OCI-LY3 (cell line): ENCODE results near the gene ADGRD1.
"Not testable (repeated sequence)": the region's sequence is repeated elsewhere in the genome, so short reads cannot be mapped to it uniquely, and the experiment has no call there.

Experiments
- H2AFZ ChIP-seq: fragments of 200-600, 300-600 bp; shearing (Covaris generic); 2 replicates; pipeline ENCODE4 v1.6.0; 2014; ENCODE audit warnings: antibody characterized with exemption, low read depth, low read length
- H3K27ac ChIP-seq: fragments of 200-600, 300-600 bp; sonication (generic); 2 replicates; pipeline ENCODE4 v1.5.1; 2014; ENCODE audit warnings: mild to moderate bottlenecking, low read length, moderate library complexity, mixed read lengths
- H3K27me3 ChIP-seq: fragments of 200-600, 300-600 bp; sonication (generic); 2 replicates; pipeline ENCODE4 v1.6.1; 2014; ENCODE audit warnings: low read depth, low read length, mixed read lengths
- H3K36me3 ChIP-seq: fragments of 200-600, 300-600 bp; sonication (generic); replicated peaks from 2 replicates; pipeline ENCODE3; 2014; ENCODE audit warnings: low read depth, low read length, mixed read lengths
- H3K4me1 ChIP-seq: fragments of 300-600, 200-600 bp; sonication (generic); 2 replicates; pipeline ENCODE4 v1.6.1; 2014; ENCODE audit warnings: low read length, mixed read lengths
- H3K4me2 ChIP-seq: fragments of 200-600, 300-600 bp; sonication (generic); 2 replicates; pipeline ENCODE4 v1.6.1; 2014; ENCODE audit warnings: low read length, mixed read lengths
- H3K4me3 ChIP-seq: fragments of 300-600, 200-600 bp; sonication (generic); 2 replicates; pipeline ENCODE4 v1.5.1; 2014; ENCODE audit warnings: antibody characterized with exemption, mild to moderate bottlenecking, low read length, moderate library complexity
- H3K79me2 ChIP-seq: fragments of 300-600, 200-600 bp; shearing (Covaris generic); 2 replicates; pipeline ENCODE4 v1.6.1; 2014; ENCODE audit warnings: mild to moderate bottlenecking, low read length, mixed read lengths
- H3K9ac ChIP-seq: fragments of 300-600, 200-600 bp; shearing (Covaris generic); 2 replicates; pipeline ENCODE4 v1.6.0; 2014; ENCODE audit warnings: mild to moderate bottlenecking, low read length, moderate library complexity
- H3K9me3 ChIP-seq: fragments of 200-600, 300-600 bp; shearing (Covaris generic); 2 replicates; pipeline ENCODE4 v1.6.1; 2014; ENCODE audit warnings: low read length, mixed read lengths; ENCODE audit not compliant: insufficient read depth
- H4K20me1 ChIP-seq: fragments of 200-600, 300-600 bp; sonication (generic); 2 replicates; pipeline ENCODE4 v1.6.1; 2016; ENCODE audit warnings: low read length, mixed read lengths; ENCODE audit not compliant: insufficient read depth
- EZH2phosphoT487 ChIP-seq: fragments of 200-600 bp; shearing (Covaris generic); IDR thresholded peaks from 2 replicates; pipeline ENCODE4 v1.6.1; 2018; ENCODE audit warnings: antibody characterized with exemption, mixed run types, low read depth
- TF ChIP-seq, protein P1 (sequence below): fragments of 200-600, 300-600 bp; sonication (generic); IDR thresholded peaks from 2 replicates; pipeline ENCODE4 v1.5.1; 2014; ENCODE audit warnings: antibody characterized with exemption, low read length, low read depth

The ADGRD1 gene

DNA sequence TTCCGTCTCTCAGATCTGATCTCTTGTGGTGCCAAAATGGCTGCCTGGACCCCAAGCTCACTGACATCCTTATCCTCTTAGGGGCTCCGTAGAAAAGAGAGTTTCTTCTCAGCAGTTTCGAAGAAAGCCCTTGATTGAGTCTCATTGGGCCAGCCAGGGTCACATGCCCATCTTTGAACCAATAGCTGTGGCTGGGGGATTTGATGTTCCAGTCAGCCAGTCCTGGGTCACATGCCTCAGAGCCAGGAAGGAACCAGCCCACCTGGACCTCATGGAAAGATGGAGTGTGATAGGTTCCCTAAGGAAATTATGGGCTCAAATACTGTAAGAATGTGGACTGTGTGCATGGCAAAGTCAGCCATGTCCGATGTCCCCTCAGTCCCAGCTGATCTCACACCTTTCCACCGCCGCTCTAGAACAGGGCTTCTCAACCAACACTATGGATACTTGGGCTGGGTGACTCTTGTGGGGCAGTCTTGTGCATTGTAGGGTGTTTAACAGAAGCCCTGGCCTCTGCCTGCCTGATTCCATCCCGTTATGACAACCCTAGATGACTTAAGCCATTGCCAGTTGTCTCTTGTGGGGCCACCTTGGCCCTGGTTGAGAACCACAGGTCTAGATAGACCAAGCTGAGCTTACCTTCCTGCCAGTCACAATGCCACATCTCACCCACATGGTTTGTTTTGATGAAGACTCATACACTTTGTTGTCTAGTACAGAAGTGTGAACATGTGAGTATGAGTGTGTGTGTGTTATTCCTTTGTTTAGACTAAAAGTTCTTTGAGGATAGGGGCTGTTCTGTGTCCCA is 163.9 kb downstream of the ADGRD1 start:
- H3K36me3 ChIP-seq: no peaks in the 10 kb centered on the region
- H3K27ac ChIP-seq: no peak overlapping the region
- no peak overlapping the region for H3K4me2 ChIP-seq
- TF ChIP-seq EZH2phosphoT487: no peak
- TF ChIP-seq, protein P1, sequence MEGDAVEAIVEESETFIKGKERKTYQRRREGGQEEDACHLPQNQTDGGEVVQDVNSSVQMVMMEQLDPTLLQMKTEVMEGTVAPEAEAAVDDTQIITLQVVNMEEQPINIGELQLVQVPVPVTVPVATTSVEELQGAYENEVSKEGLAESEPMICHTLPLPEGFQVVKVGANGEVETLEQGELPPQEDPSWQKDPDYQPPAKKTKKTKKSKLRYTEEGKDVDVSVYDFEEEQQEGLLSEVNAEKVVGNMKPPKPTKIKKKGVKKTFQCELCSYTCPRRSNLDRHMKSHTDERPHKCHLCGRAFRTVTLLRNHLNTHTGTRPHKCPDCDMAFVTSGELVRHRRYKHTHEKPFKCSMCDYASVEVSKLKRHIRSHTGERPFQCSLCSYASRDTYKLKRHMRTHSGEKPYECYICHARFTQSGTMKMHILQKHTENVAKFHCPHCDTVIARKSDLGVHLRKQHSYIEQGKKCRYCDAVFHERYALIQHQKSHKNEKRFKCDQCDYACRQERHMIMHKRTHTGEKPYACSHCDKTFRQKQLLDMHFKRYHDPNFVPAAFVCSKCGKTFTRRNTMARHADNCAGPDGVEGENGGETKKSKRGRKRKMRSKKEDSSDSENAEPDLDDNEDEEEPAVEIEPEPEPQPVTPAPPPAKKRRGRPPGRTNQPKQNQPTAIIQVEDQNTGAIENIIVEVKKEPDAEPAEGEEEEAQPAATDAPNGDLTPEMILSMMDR: no peak
- H4K20me1 ChIP-seq: no peaks in the 10 kb centered on the region
- no peaks in the 10 kb centered on the region for H3K9me3 ChIP-seq
- H2AFZ ChIP-seq: no peak overlapping the region
- H3K4me1 ChIP-seq: no peaks in the 10 kb centered on the region
- no peak overlapping the region for H3K9ac ChIP-seq
- H3K27me3 ChIP-seq: peaks cover 8% of the 10 kb centered on the region; the same call in 1 of the 2 replicates
- H3K4me3 ChIP-seq: no peak overlapping the region
- no peaks in the 10 kb centered on the region for H3K79me2 ChIP-seq

DNA sequence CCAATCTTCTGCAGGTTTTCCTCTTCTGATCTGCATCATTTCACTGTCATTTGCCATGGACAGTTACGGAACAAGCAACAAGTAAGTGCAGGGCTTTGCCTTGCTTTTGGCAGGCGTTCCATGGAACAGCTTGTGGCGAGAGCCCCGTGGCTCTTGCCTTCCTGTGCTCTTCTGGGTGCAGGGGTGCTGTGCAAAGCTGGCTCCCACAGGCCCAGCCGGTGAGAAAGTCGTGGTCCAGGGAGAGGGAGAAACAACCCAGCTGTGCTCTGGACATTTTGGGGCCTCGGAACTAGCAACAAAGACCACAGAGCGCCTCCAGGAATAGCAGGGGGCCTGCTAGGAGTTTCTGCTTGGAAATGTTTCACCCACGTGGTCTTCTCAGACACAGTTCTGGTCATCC is 164.7 kb downstream of the ADGRD1 start:
- Histone ChIP-seq H3K36me3 (no peaks in the 10 kb centered on the region), H3K9me3 (no peaks in the 10 kb centered on the region), H3K4me2 (no peak overlapping the region), H2AFZ (no peak overlapping the region), H3K27ac (no peak overlapping the region), H3K9ac (no peak overlapping the region), H3K27me3 (peaks cover 8% of the 10 kb centered on the region; the same call in 1 of the 2 replicates), H4K20me1 (no peaks in the 10 kb centered on the region), H3K4me3 (no peak overlapping the region), H3K4me1 (no peaks in the 10 kb centered on the region), H3K79me2 (no peaks in the 10 kb centered on the region)
- TF ChIP-seq EZH2phosphoT487: no peak
- TF ChIP-seq, protein P1: no peak

DNA sequence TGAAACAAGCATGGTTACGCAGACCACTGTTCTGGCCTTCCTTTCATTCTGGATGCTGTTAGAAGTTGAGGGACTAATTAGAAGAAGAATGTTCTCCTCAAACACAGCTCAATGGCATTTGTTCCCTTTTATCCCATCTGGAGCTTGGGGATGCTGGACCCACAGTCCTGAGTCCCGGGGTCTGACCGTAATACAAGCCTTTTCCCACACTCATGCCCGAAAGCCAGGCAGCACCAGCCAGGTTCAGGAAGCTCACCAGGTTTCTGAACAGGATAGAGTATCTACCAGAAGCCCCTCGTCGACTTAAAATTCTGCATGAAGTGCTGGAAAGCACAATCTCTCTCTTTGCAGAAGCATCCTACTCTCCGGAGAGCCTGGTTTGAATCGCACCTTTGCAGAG is 165.6 kb downstream of the ADGRD1 start:
- not testable (repeated sequence) for H2AFZ ChIP-seq, H4K20me1 ChIP-seq, H3K9me3 ChIP-seq, H3K4me1 ChIP-seq, H3K27ac ChIP-seq, H3K9ac ChIP-seq, H3K79me2 ChIP-seq, H3K27me3 ChIP-seq, H3K36me3 ChIP-seq, H3K4me2 ChIP-seq, H3K4me3 ChIP-seq

- no peaks in the 10 kb centered on the region for H3K36me3 ChIP-seq
These were observed 166.2 kb downstream of the ADGRD1 start for GRCh38 chr12:131119936-131120335.

More at GRCh38 chr12:131119936-131120335, 166.2 kb downstream of the ADGRD1 start:
- Histone ChIP-seq H3K9ac (no peak overlapping the region), H2AFZ (no peak overlapping the region), H3K79me2 (no peaks in the 10 kb centered on the region), H4K20me1 (no peaks in the 10 kb centered on the region), H3K4me3 (no peak overlapping the region), H3K4me1 (no peaks in the 10 kb centered on the region), H3K4me2 (no peak overlapping the region), H3K27ac (no peak overlapping the region), H3K27me3 (0 out of 2 replicates have a peak, but pooled peaks cover 2% of the 10 kb centered on the region), H3K9me3 (no peaks in the 10 kb centered on the region)
- TF ChIP-seq, protein P1: no peak
- no peak for TF ChIP-seq EZH2phosphoT487
